SK-N-MC (cell line): ENCODE results near the gene BOLA3.

ENCODE experiments used
- EZH2 ChIP-seq: fragments of 200-600 bp; sonication (generic); IDR thresholded peaks from one replicate; pipeline ENCODE4 v1.6.1; 2017; ENCODE audit warnings: antibody characterized with exemption
- POLR2AphosphoS5 ChIP-seq: IDR thresholded peaks from 2 replicates; pipeline ENCODE4 v1.6.1; 2012; ENCODE audit warnings: mild to moderate bottlenecking, low read depth, low read length, borderline replicate concordance

GRCh38 chr2:74099835-74100234 lies 47.9 kb downstream of the BOLA3 start:
- no peak for TF ChIP-seq EZH2
- TF ChIP-seq POLR2AphosphoS5, result no peak
